Fibroblast of the aortic adventitia (primary cell): ENCODE data around the gene HSF4. TPM values are rescaled to one million over a fixed set of nuclear protein-coding genes. Genes with fewer than 3 reads are reported as not detected.

ENCODE experiments used
- DNase-seq: peaks from one replicate; pipeline ENCODE4 v3.0.0-alpha.2; 2010; ENCODE audit warnings: low read depth
- H3K4me3 ChIP-seq: 2 replicates; pipeline ENCODE4 v1.5.1; 2011; ENCODE audit warnings: low read depth, mild to moderate bottlenecking, control low read depth, low read length, moderate library complexity
- total RNA-seq: library from RNA; depleted of rRNA; stranded (reverse); fragments of >200 nt; gene quantifications from 2 replicates; pipeline ENCODE4 v1.2.3, GENCODE V29; 2012; ENCODE audit warnings: low replicate concordance
- TF ChIP-seq, protein P1 (sequence below): IDR thresholded peaks from 2 replicates; pipeline ENCODE4 v1.5.1; 2011; ENCODE audit warnings: mild to moderate bottlenecking, low read length, control low read depth, inconsistent platforms; ENCODE audit not compliant: insufficient read depth

Gene HSF4
- total RNA-seq, 1 donor: 6.4 TPM

DNA sequence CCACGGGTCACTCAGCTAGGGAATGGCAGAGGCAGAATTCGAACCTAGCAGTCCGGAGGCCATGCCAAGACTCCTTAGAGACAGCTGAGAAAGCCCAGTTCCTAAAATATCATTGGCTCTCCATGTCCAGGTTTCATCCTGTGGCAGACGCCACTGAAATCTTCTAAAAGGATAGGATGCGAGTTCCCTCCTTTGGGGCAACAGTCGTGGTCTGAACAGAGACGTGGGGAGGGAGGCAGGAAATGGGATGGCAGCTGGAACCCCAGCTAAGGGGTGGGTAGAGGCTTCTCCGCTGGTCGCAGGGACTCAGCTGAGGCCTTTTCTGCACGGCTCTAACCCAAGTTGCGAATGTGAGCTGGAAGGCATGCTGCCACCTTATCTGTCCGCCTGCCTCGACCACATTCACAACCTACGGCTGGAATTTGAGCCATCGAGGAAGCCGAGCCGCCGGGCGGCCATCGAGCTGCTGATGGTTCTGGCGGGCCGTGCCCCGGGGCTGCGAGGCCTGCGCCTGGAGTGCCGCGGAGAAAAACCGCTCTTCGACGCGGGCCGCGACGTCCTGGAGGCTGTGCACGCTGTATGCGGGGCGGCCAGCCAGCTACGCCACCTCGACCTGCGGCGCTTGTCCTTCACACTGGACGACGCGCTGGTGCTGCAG lies 1.9 kb upstream of the HSF4 start:
- no peak overlapping the region for H3K4me3 ChIP-seq
- TF ChIP-seq, protein P1, sequence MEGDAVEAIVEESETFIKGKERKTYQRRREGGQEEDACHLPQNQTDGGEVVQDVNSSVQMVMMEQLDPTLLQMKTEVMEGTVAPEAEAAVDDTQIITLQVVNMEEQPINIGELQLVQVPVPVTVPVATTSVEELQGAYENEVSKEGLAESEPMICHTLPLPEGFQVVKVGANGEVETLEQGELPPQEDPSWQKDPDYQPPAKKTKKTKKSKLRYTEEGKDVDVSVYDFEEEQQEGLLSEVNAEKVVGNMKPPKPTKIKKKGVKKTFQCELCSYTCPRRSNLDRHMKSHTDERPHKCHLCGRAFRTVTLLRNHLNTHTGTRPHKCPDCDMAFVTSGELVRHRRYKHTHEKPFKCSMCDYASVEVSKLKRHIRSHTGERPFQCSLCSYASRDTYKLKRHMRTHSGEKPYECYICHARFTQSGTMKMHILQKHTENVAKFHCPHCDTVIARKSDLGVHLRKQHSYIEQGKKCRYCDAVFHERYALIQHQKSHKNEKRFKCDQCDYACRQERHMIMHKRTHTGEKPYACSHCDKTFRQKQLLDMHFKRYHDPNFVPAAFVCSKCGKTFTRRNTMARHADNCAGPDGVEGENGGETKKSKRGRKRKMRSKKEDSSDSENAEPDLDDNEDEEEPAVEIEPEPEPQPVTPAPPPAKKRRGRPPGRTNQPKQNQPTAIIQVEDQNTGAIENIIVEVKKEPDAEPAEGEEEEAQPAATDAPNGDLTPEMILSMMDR: no peak
- DNase-seq: no peak

DNA sequence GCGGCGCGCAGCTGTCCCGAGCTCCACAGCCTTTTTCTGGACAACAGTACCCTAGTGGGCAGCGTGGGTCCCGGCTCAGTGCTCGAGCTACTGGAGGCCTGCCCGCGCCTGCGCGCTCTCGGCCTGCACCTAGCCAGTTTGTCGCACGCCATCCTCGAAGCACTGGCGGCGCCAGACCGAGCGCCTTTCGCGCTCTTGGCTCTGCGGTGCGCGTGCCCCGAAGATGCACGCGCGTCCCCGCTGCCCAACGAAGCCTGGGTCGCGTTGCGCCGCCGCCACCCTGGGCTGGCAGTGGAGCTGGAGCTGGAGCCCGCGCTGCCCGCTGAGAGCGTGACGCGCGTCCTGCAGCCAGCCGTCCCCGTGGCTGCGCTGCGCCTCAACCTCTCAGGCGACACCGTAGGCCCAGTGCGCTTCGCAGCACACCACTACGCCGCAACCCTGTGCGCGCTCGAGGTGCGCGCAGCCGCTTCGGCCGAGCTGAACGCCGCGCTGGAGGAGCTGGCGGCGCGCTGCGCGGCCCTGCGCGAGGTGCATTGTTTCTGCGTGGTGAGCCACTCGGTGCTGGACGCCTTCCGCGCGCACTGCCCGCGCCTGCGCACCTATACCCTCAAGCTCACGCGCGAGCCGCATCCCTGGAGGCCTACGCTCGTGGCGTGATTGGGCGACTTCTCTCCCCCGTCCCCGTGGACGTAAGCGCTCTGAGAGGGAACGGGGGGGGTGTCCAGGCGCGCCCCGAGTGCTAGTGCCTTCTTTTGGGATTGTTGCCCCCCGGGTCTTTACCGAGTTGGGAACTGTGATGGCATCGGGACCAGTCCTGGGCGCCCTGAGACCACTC lies 1.2 kb upstream of the HSF4 start:
- peak; percentile 56 for DNase-seq
- TF ChIP-seq, protein P1: no peak
- peak overlapping the region; percentile 25 for H3K4me3 ChIP-seq

DNA sequence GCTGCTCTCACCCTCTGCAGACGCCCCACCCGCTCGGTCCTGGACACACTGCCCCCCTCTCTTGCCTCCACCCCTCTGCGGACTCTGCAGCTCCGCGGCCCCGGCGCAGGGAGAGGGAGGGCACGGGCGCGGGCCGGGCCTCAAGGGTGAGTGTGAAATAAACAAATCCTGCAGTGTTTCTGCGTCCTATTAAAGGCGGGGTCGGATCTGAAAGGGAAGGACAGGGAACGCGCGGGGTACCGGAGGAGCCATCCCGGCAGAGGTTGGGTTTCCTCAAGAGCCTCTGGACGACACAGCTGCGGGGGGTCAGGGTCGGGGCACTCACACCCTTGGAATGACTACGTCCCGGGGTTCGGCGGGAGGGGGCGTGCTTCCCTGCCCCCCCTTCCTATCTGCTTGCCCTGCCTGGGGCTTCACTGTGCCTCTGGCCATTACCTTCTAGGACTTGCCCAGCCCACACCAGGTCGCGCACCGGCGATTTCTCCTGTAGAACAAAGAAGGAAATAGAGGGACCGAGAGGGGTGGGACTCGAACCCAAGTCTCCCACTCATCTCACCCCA lies 466 bp upstream of the HSF4 start:
- DNase-seq: no peak
- TF ChIP-seq, protein P1: no peak
- peak overlapping the region; percentile 22 for H3K4me3 ChIP-seq

DNA sequence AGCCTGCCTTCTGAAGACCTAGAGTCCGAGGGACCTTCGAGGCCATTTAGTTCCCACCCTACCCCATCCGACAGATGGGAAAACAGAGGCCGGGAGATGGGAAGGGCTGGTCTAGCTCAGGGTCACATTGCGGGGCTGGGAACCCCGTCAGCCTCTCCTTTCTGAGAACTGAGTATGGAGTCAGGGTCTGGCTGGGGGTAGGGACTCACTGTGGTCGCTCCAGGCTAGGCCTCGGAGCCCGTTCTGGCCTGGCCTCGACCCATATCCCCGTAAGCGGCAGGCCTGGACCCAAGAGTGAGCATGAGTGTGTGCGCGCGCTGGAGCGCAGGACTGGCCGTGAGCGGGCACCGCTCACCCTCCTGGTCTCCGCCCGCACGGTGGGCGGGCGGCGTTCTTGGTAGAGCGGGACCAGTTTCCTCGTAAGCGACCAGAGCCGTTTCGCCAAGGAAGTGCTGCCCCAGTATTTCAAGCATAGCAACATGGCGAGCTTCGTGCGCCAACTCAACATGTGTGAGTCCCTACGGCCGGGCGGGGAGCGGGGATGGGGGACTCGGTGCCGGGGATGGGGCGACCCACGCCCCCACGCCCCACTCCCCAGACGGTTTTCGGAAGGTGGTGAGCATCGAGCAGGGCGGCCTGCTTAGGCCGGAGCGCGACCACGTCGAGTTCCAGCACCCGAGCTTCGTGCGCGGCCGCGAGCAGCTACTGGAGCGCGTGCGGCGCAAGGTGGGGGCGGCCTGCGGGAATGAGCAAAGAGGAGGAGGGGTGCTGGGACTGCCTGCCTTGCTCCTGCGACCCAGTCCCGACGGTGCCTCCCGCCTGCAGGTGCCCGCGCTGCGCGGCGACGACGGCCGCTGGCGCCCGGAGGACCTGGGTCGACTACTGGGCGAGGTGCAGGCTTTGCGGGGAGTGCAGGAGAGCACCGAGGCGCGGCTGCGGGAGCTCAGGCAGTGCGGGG lies 855 bp downstream of the HSF4 start:
- DNase-seq: no peak
- no peak overlapping the region for H3K4me3 ChIP-seq
- TF ChIP-seq, protein P1: no peak

DNA sequence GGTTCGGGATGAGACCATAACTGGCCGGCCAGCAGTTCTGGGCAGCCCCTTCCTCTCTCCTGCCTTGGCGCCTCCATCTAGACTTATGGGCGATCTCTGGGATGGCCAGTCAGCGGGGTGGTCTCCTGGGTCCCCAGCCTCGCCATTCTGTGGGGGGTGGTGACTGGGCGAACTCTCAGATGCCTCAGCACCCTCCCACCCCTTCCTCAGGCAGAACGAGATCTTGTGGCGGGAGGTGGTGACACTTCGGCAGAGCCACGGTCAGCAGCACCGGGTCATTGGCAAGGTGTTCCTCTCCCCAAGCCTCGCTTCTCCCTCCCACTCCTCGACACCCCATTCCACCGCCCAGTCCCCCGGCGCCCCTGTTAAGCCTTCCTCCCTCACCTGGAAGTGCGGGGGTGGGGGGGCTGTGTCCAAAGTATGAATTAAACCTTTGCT lies 1.6 kb downstream of the HSF4 start:
- no peak for DNase-seq
- TF ChIP-seq, protein P1: no peak
- H3K4me3 ChIP-seq: no peak overlapping the region

DNA sequence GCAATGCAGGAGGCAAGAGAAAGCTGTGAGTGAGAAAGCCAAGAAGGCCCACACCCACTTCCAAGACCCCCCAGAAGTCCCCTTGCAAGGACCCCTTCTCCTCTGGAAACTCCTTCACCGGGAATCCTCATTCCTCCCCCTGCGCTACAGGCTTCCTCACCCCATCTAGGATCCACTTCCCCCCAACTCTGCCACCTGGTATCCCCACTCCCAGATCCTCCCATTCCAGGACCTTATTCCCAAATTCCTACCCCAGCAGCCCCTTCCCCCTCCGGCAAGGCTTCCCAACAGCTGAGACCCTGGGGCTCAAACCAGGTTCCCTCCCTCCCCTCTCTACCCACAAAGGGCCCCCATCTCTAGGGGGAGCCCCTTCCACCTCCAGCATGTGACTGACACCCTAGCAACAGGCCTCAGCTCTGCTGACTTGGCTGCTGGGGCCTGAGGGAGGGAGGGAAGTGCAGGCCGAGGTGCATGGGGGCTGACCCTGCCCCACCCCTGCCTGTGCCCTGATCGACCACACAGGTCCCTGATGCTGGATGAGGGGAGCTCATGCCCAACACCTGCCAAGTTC lies 2.1 kb downstream of the HSF4 start:
- TF ChIP-seq, protein P1: no peak
- DNase-seq: no peak
- no peak overlapping the region for H3K4me3 ChIP-seq
